Aorta (tissue), 5 donors: ENCODE data around the gene PDZD4. TPM values are rescaled to one million over a fixed set of nuclear protein-coding genes. Genes with fewer than 3 reads are reported as not detected.

Experiments
- ATAC-seq: fragments of 200-7000 bp; cut with Tn5 transposase; one replicate; pipeline ENCODE4 v1.9.1; 2022; ENCODE audit warnings: moderate library complexity; ENCODE audit not compliant: low FRiP score
- DNase-seq, 2 donors: peaks; one replicate each; pipeline ENCODE4 v3.0.0-alpha.2; 2020
- H3K27ac ChIP-seq, 2 donors: one replicate each; pipeline ENCODE4 v1.5.1; 2013; ENCODE audit warnings: low read length in 2 of 2, mild to moderate bottlenecking in 2 of 2, moderate library complexity in 2 of 2, control low read depth in 1 of 2, inconsistent platforms in 1 of 2, low read depth in 1 of 2
- H3K27me3 ChIP-seq, 2 donors: one replicate each; pipeline ENCODE4 v1.6.1; 2013; ENCODE audit warnings: control low read depth in 1 of 2, low read length in 1 of 2, mild to moderate bottlenecking in 1 of 2, moderate library complexity in 1 of 2; ENCODE audit not compliant: insufficient read depth in 2 of 2, control insufficient read depth in 1 of 2
- H3K36me3 ChIP-seq, 2 donors: one replicate each; pipeline ENCODE4 v1.6.1; 2013; ENCODE audit warnings: control low read depth in 1 of 2, low read length in 1 of 2, mild to moderate bottlenecking in 1 of 2; ENCODE audit not compliant: insufficient read depth in 2 of 2, control insufficient read depth in 1 of 2
- H3K4me1 ChIP-seq, 2 donors: one replicate each; pipeline ENCODE4 v1.6.1; 2013; ENCODE audit warnings: low read length in 2 of 2, control low read depth in 1 of 2, mild to moderate bottlenecking in 1 of 2, moderate library complexity in 1 of 2; ENCODE audit not compliant: insufficient read depth in 2 of 2, control insufficient read depth in 1 of 2
- H3K4me3 ChIP-seq, 2 donors: one replicate each; pipeline ENCODE4 v1.5.1; 2013; ENCODE audit warnings: low read length in 2 of 2, control low read depth in 1 of 2, mild to moderate bottlenecking in 1 of 2
- H3K9me3 ChIP-seq: one replicate; pipeline ENCODE4 v1.6.1; 2013; ENCODE audit warnings: mild to moderate bottlenecking, low read length; ENCODE audit not compliant: control insufficient read depth
- WGBS, 2 donors: extraction: QIAGEN DNeasy Blood & Tissue Kit; methylation state at CpG; one replicate each; pipeline ENCODE4 v1.1.7; 2013; 5-methylcytosine and 5-hydroxymethylcytosine counted together
- intact Hi-C, 2 donors: fragments of 100-400 bp; cut with DNase I; formaldehyde crosslinking; loops; one replicate each; pipeline versions ENCODE4 v1.14.2 to v1.15.0; 2022
- polyA plus RNA-seq, 2 donors: library from polyadenylated mRNA; stranded (reverse); fragments of 200-250 nt; gene quantifications; one replicate each; pipeline ENCODE4 v1.2.3, GENCODE V29; 2013
- total RNA-seq, 2 donors: library from RNA; stranded (reverse); fragmentation: NEBNext Ultra II Directional; extraction: Animal tissue kit (Norgen Biotek cat#: 25700); gene quantifications; one replicate each; pipeline ENCODE4 v1.2.1, GENCODE V29; 2021
- donor health status: healthy with polysubstance abuse.
- donor health status: Bipolar disorder and iron deficiency.
- donor health status: DM: no; HTN: no; CAD: no.
- donor health status: DM: no; HTN: no; CAD: no.
- donor health status: DM: yes; HTN: yes; CAD: no.

The PDZD4 gene
- total and polyA plus RNA-seq, 4 donors = 4.4 to 27.3 (median 15.6) TPM

DNA sequence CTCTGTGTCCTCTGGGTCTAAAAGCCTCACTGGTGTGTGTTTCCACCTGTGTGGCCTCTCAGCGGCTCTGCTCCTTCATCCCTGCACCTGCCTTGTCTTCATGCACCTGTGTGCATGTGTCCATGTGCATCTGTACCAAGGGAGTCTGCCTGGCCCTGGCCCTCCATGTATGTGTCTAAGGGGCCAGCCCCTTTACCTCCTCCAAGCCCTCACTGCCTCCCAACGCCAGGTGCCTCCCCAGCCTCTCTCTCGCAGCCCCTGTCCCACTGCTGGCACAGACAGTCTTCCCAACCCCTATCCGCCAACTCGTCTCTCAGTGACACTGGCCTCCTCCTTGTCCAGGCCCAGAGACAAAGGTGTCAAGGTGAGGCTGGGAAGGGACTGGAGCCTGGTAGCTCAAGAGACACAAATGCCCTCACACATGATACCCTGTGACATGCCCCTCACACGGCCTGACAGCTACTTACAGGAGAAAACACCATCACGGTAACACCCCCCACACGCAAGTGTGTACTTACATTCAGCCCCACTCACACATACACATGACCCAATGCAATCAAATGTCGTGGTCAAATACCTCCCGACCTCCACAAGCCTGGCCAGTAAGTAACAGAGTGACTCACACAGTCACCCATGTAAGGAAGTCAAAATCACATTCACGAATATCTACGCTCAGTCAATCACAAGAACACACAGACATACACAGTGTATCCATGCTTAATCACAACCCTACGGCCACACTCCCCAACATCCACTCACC, 44.2 kb upstream of the PDZD4 start:
- Histone ChIP-seq H3K27me3 (peaks cover 0 to 2% of the 10 kb centered on the region in 2 donors), H3K4me3 (no peak overlapping the region), H3K9me3 (no peaks in the 10 kb centered on the region), H3K36me3 (no peaks in the 10 kb centered on the region), H3K27ac (no peak overlapping the region), H3K4me1 (no peaks in the 10 kb centered on the region)
- WGBS, 2 donors = 77 to 79% methylated on average over 13 of the region's 13 CpGs
- no peak for ATAC-seq
- intact Hi-C loops = no loop called here
- DNase-seq = no peak

DNA sequence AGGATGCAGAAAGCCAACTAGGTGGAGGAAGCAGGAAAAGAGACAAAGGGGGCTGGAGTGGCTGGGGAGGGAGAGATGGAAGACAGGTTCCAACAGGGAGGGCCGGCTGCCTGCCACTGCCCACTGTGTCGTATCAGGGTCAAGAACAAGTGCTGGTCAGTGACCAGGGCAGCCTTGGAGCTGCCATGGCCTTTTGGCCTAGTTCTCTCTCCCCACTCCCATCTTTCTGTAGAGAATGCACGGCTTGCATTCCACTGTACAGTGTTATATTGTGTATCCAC, 43.7 kb upstream of the PDZD4 start:
- H3K27ac ChIP-seq = no peak overlapping the region
- H3K36me3 ChIP-seq = no peaks in the 10 kb centered on the region
- WGBS, 2 donors = 40 to 54% methylated on average over 3 of the region's 3 CpGs
- no peak overlapping the region for H3K4me3 ChIP-seq
- H3K9me3 ChIP-seq = no peaks in the 10 kb centered on the region
- intact Hi-C loops = no loop called here
- ATAC-seq (no peak), DNase-seq (no peak)
- H3K27me3 ChIP-seq = peaks cover 0 to 2% of the 10 kb centered on the region in 2 donors
- no peaks in the 10 kb centered on the region for H3K4me1 ChIP-seq

DNA sequence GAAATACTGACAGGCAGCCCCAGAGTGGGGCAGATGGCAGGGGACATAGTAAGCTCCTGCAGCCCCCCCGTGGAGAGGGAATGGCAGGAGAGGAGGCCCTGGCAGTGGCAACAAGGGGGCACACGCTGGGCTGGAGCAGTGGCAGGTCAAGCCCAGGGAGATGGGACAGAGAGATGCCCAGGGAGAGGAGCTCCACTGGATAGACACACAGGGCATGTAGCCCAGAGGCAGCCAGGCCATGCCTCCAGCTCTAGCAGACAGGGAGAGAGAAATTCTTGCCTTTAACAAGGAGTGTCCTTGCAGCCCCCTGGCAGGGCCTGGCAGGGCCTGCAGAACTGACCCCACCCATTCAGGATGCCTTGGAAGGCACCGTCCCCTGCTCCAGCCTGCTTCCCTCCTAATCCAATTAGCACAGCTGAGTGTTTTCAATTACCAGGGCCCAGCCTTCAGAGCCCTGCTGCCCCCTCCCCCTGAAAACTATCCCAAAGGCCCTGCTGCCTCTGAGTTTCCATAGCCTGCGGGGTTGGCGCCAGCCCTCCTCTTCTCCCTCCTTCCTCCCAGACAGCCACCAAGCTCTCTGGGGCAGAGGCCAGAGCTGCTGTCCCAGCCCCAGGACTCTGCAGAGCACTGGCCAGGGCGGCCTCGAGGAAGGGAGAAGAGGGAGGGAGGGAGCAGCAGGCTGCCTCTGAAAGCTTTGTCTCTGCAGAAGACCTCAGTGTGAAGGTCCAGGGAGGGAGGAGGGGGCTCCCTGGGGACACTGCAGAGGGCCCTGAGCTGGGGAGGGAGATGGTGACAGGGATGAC, 43.1 kb upstream of the PDZD4 start:
- WGBS, 2 donors = 27 to 38% methylated on average over 7 of the region's 7 CpGs
- intact Hi-C loops = no loop called here

DNA sequence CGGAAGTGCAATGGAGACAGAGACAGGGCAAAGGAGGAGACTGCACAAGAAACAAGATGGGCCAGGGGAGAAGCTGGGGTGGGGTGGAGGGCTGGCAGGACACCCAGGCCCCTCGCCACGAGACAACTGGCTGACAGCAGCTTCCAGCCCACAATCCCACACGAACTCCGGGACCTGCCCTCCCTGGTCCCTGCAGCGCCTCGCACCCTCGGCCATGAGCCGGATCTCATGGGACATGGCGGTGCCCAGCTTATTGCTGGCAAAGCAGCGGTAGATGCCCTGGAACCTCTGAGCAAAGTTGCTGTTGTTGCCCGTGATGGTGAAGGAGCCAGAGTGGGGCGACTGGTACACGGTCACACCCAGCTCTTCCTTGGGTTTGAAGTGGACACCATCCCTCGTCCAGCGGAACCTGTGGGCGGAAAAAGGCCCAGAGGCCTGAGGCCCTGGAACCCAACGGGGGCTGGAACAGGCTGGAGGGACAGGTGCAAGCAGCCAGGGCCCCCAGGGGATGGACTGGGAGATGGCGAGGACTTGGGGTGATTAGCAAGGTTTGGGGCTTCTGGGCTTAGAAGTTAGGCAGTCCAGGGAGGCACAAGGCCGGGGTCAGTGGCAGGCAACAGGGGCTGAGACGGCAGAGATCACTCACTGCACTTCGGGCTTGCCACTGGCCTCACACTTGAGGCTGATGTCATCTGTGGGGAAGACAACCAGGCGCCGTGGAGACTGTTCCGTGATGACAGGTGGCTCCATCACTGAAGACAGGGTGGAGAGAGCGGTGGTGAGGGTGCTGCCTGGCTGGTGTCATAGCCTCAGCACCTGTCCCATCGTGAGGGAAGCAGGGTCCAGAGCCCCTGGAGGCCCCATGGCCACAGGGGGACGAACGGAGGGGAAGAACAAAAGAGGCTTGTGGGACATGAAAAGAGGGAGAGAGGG, 41.9 kb upstream of the PDZD4 start:
- no peak overlapping the region for H3K27ac ChIP-seq
- H3K4me1 ChIP-seq = no peaks in the 10 kb centered on the region
- DNase-seq (no peak), ATAC-seq (no peak)
- H3K27me3 ChIP-seq = peaks cover 0 to 2% of the 10 kb centered on the region in 2 donors
- H3K4me3 ChIP-seq = no peak overlapping the region
- intact Hi-C loops = no loop called here
- H3K9me3 ChIP-seq = no peaks in the 10 kb centered on the region
- no peaks in the 10 kb centered on the region for H3K36me3 ChIP-seq
- WGBS, 2 donors = 67 to 69% methylated on average over 29 of the region's 29 CpGs

More for the DNA sequence above, 43.1 kb upstream of the PDZD4 start:
- no peak for DNase-seq
- no peaks in the 10 kb centered on the region for H3K36me3 ChIP-seq
- H3K27ac ChIP-seq = no peak overlapping the region
- no peaks in the 10 kb centered on the region for H3K9me3 ChIP-seq
- H3K4me1 ChIP-seq = no peaks in the 10 kb centered on the region
- ATAC-seq = no peak
- peaks cover 0 to 2% of the 10 kb centered on the region in 2 donors for H3K27me3 ChIP-seq
- no peak overlapping the region for H3K4me3 ChIP-seq

DNA sequence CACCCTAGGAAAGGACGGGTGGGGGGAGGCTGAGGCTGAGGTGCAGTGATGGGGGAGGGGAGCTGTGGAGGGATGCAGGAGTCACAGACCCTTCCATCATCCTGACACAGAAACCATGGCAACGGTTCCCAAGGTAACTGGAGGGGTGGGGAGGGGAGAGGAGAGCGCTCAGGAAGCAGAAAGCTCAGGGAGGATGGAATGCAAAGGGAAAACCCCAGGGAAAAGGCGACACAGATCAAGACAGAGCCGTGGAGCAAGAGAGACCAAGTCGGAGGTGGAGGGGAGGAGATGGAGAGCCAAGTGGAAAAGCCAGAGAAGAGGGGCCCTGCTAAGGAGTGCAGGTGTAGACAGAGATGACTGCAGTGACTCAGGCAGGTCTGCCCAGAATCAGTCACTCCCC, 41.1 kb upstream of the PDZD4 start:
- H3K27me3 ChIP-seq = peaks cover 0 to 2% of the 10 kb centered on the region in 2 donors
- intact Hi-C loops = no loop called here
- H3K9me3 ChIP-seq = no peaks in the 10 kb centered on the region
- H3K27ac ChIP-seq = no peak overlapping the region
- 5 to 27% methylated on average over 6 of the region's 6 CpGs for WGBS, 2 donors
- ATAC-seq (no peak), DNase-seq (no peak)
- no peaks in the 10 kb centered on the region for H3K4me1 ChIP-seq
- H3K36me3 ChIP-seq = no peaks in the 10 kb centered on the region
- no peak overlapping the region for H3K4me3 ChIP-seq

DNA sequence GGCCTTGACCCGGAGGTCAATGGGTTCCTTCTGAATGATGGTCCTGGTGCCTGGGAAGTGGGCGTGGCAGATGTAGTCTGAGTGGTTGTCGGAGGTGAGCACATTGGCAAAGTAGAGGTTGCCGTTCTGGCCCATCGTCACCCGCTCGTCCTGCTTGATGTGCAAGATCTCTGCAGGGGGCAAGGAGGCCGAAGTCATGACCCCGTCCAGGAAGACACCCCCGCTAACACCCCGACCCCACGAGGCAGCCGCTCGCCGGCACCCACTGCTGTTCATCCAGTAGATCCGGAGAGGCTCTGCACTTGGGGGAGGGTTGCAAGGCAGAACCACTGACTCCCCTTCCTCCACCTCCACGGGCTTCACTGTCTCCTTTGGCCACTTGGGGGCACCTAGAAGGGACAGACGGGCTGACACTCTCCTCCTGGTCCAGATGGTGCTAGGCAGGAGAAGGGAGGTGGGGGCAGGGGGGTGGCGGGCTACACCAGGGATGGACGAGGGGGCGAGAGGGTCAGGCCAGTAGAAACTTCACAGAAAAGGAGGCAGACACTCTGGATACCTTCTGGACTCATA, 40.5 kb upstream of the PDZD4 start:
- Histone ChIP-seq H3K4me3 (no peak overlapping the region), H3K27me3 (no peaks in the 10 kb centered on the region), H3K9me3 (no peaks in the 10 kb centered on the region), H3K4me1 (no peaks in the 10 kb centered on the region), H3K27ac (no peak overlapping the region), H3K36me3 (no peaks in the 10 kb centered on the region)
- WGBS, 2 donors = 38 to 54% methylated on average over 20 to 21 of the region's 21 CpGs
- ATAC-seq (no peak), DNase-seq (peak in 1 of 2 donors; percentile 65)
- intact Hi-C loops = no loop called here

DNA sequence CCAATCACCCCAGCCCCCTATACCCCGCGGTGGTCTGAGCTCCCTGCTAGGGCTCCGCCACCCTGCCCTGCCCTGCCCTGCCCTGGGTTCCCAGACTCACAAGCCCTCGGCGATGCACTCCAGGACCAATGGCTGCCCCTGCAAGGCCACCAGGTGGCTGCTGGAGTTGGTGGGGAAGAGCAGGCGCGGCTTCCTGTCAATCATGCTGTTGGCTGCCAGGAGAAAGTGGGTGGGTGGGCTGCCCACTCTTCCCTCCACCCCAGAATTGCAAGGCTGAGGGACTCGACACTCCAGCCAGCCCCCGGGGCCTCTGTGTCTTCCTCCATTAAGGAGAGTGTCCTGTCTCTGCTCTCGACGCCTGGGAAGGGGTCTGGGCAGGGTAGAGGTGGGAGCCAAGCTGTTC, 39.9 kb upstream of the PDZD4 start:
- H3K9me3 ChIP-seq = no peaks in the 10 kb centered on the region
- H3K4me3 ChIP-seq = no peak overlapping the region
- H3K36me3 ChIP-seq = no peaks in the 10 kb centered on the region
- H3K4me1 ChIP-seq = no peaks in the 10 kb centered on the region
- WGBS, 2 donors = 74 to 81% methylated on average over 8 to 11 of the region's 11 CpGs
- H3K27ac ChIP-seq = no peak overlapping the region
- no peaks in the 10 kb centered on the region for H3K27me3 ChIP-seq
- intact Hi-C loops = no loop called here
- ATAC-seq = no peak
- DNase-seq = peak in 1 of 2 donors; percentile 55

DNA sequence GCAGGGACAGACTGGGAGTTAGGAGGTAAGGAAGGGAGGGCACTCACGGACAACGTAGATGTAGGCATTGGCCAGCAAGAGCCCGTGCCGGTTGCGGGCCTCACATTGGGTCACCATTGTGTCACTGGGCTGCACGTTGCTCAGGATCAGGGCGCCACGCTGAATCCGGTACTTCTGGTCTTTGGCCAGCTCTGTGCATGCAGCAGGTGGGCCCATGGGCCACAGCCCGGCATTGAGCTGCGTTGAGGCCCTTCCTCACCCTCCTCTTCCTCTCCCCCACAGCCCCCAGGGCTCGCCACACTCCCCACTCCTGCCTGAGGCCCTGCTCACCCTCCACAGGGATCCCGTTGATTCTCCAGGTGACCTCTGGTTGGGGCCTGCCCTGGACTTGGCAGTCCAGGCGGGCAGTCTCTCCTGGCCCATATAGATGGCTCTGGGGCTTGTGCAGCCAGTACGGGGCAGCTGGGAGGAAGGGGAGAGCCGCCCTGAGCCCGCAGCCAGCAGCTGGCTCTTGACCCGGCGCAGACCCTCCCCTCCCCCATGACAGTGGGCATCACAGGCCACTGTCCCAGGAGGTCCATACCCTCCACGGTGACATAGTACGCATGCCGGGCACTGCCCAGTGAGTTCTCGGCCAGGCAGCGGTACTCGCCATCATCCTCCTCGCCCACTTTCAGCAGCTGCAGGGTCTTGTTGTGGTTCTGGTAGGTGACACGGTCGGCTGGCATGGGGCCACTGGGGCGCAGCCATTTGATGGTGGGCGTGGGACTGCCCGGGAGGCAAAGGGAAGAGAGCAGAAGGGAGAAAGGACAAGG, 39.3 kb upstream of the PDZD4 start:
- Histone ChIP-seq H3K27me3 (no peaks in the 10 kb centered on the region), H3K36me3 (no peaks in the 10 kb centered on the region), H3K4me3 (no peak overlapping the region), H3K27ac (no peak overlapping the region), H3K4me1 (no peaks in the 10 kb centered on the region), H3K9me3 (no peaks in the 10 kb centered on the region)
- 86 to 90% methylated on average over 30 to 31 of the region's 31 CpGs for WGBS, 2 donors
- DNase-seq = peak in 1 of 2 donors; percentile 57
- intact Hi-C loops = no loop called here
- no peak for ATAC-seq
